HepG2 (cell line): ENCODE measurements around the gene FAM83E. TPM values are rescaled to one million over a fixed set of nuclear protein-coding genes. Genes with fewer than 3 reads are reported as not detected.

Experiments used
- AGO1 ChIP-seq: fragments of 200-400 bp; formaldehyde crosslinking; IDR thresholded peaks from 2 replicates; pipeline ENCODE4 v1.6.1; 2017; ENCODE audit warnings: mild to moderate bottlenecking, low read depth, low read length, moderate library complexity; ENCODE audit not compliant: poor library complexity, severe bottlenecking
- ATAD3A ChIP-seq: sonication (generic); formaldehyde crosslinking; IDR thresholded peaks from 2 replicates; pipeline ENCODE4 v1.4.0; 2020; ENCODE audit warnings: missing genetic modification reagents
- CEBPB ChIP-seq: IDR thresholded peaks from 2 replicates; pipeline ENCODE4 v1.6.1; 2011; ENCODE audit warnings: low read depth, low read length, improper control_type of control experiment, borderline replicate concordance
- FOSL1 ChIP-seq: sonication (generic); formaldehyde crosslinking; IDR thresholded peaks from 2 replicates; pipeline ENCODE4 v1.9.0; 2021; ENCODE audit warnings: missing genetic modification reagents, borderline replicate concordance
- ISL2 ChIP-seq: sonication (generic); formaldehyde crosslinking; IDR thresholded peaks from 2 replicates; pipeline ENCODE4 v1.5.0; 2020; ENCODE audit warnings: missing genetic modification reagents
- MZF1 ChIP-seq: sonication (generic); formaldehyde crosslinking; IDR thresholded peaks from 2 replicates; pipeline ENCODE4 v1.8.1; 2023; ENCODE audit warnings: mild to moderate bottlenecking, missing genetic modification reagents, borderline replicate concordance
- PAF1 ChIP-seq: IDR thresholded peaks from 2 replicates; pipeline ENCODE4 v1.6.1; 2016; ENCODE audit warnings: missing genetic modification reagents, missing compliant biosample characterization
- SIN3B ChIP-seq: fragments of 150-350 bp; IDR thresholded peaks from 2 replicates; pipeline ENCODE4 v1.6.1; 2014; ENCODE audit warnings: low read length
- ZNF225 ChIP-seq: sonication (generic); formaldehyde crosslinking; IDR thresholded peaks from 2 replicates; pipeline ENCODE4 v1.4.0; 2020; ENCODE audit warnings: mild to moderate bottlenecking, missing genetic modification reagents
- ZNF263 ChIP-seq: sonication (generic); formaldehyde crosslinking; IDR thresholded peaks from 2 replicates; pipeline ENCODE4 v1.4.0; 2020; ENCODE audit warnings: missing genetic modification reagents
- ZNF563 ChIP-seq: sonication (generic); formaldehyde crosslinking; IDR thresholded peaks from 2 replicates; pipeline ENCODE4 v1.8.0; 2022; ENCODE audit warnings: mild to moderate bottlenecking, moderate library complexity, missing genetic modification reagents
- ZNF572 ChIP-seq: sonication (generic); formaldehyde crosslinking; IDR thresholded peaks from 2 replicates; pipeline ENCODE4 v1.5.1; 2020; ENCODE audit warnings: mild to moderate bottlenecking, missing genetic modification reagents
- polyA plus RNA-seq, 8 experiments: library from polyadenylated mRNA; depleted of rRNA in 3 of 8; stranded (reverse) in 7 of 8; unstranded in 1 of 8; fragments of >200 nt; fragmentation: Illumina TruSeq in 4 of 8; extraction: Trizol in 4 of 8; gene quantifications; 2 replicates each; pipeline versions ENCODE4 v1.2.1 to v1.2.3, GENCODE V29; 2011 to 2016; ENCODE audit warnings: low read depth in 4 of 8, missing spikeins in 1 of 8, mixed read lengths in 1 of 8; ENCODE audit not compliant: insufficient read depth in 1 of 8
- total RNA-seq, 5 experiments: library from RNA; depleted of rRNA; stranded (reverse); fragments of >200 nt; fragmentation: Illumina TruSeq; extraction: Trizol; gene quantifications; 2 replicates each; pipeline ENCODE4 v1.2.3, GENCODE V29; 2016; ENCODE audit warnings: low read depth in 1 of 5
- TF ChIP-seq, protein P1 (sequence below): sonication (generic); formaldehyde crosslinking; IDR thresholded peaks from 2 replicates; pipeline ENCODE4 v1.5.0; 2020; ENCODE audit warnings: missing genetic modification reagents
- TF ChIP-seq, protein P2 (sequence below): sonication (generic); formaldehyde crosslinking; conservative IDR thresholded peaks from 2 replicates; pipeline ENCODE4 v1.5.0; 2020; ENCODE audit warnings: missing genetic modification reagents
- TF ChIP-seq, protein P3 (sequence below): fragments of 450-650 bp; IDR thresholded peaks from 2 replicates; pipeline ENCODE4 v1.6.1; 2017; ENCODE audit warnings: mild to moderate bottlenecking

Gene FAM83E
- total and polyA plus RNA-seq, 2 of the 13 experiments (the other 11 are each of a cell fraction or from before 2014, with no cell fraction given) = 0.18 to 0.60 TPM

DNA sequence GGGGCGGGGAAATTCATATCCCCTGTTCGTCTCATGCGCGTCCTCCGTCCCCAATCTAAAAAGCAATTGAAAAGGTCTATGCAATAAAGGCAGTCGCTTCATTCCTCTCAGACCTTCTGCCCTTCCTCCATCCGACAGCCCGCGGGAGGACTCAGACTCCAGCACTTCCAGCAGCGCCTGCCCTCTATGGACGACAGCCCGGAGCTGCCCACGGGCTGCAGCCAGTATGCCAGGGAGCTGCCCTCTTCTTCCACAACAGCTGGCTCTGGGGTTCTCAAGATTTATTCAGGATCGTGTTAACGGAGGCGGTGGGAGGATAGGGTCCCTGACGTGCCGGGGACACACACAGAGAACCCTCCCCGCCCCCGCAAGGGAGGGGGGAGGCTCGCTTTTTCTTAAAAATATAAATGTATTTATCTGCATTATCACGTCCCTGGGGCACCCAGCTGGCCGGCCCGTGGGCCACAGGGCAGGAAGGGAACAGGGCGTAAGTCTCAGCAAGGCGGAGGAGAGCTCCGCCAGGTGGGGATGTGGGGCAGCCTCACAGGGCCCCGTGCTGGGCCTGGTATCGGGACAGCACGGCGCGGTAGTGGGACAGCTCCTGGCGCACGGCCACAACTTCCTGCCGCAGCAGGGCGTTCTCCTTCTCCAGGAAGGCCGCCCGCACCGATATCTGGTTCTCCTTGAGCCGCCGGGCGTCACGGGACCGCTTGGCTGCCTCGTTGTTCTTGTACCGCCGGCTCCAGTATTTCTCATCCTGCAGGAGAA is 15.6 kb upstream of the FAM83E start (continued):
- TF ChIP-seq, protein P1, sequence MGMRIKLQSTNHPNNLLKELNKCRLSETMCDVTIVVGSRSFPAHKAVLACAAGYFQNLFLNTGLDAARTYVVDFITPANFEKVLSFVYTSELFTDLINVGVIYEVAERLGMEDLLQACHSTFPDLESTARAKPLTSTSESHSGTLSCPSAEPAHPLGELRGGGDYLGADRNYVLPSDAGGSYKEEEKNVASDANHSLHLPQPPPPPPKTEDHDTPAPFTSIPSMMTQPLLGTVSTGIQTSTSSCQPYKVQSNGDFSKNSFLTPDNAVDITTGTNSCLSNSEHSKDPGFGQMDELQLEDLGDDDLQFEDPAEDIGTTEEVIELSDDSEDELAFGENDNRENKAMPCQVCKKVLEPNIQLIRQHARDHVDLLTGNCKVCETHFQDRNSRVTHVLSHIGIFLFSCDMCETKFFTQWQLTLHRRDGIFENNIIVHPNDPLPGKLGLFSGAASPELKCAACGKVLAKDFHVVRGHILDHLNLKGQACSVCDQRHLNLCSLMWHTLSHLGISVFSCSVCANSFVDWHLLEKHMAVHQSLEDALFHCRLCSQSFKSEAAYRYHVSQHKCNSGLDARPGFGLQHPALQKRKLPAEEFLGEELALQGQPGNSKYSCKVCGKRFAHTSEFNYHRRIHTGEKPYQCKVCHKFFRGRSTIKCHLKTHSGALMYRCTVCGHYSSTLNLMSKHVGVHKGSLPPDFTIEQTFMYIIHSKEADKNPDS (CRISPR knock-in tag) = no peak
- no peak for TF ChIP-seq ZNF225 (CRISPR knock-in tag)
- TF ChIP-seq ZNF263 (CRISPR knock-in tag) = no peak
- TF ChIP-seq, protein P2, sequence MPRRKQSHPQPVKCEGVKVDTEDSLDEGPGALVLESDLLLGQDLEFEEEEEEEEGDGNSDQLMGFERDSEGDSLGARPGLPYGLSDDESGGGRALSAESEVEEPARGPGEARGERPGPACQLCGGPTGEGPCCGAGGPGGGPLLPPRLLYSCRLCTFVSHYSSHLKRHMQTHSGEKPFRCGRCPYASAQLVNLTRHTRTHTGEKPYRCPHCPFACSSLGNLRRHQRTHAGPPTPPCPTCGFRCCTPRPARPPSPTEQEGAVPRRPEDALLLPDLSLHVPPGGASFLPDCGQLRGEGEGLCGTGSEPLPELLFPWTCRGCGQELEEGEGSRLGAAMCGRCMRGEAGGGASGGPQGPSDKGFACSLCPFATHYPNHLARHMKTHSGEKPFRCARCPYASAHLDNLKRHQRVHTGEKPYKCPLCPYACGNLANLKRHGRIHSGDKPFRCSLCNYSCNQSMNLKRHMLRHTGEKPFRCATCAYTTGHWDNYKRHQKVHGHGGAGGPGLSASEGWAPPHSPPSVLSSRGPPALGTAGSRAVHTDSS (CRISPR knock-in tag) = no peak
- no peak for TF ChIP-seq ZNF572
- TF ChIP-seq ISL2 (CRISPR knock-in tag) = no peak
- TF ChIP-seq AGO1 = peak; percentile 62
- no peak for TF ChIP-seq SIN3B
- no peak for TF ChIP-seq ZNF563 (CRISPR knock-in tag)
- no peak for TF ChIP-seq CEBPB
- TF ChIP-seq FOSL1 = no peak
- TF ChIP-seq, protein P3, sequence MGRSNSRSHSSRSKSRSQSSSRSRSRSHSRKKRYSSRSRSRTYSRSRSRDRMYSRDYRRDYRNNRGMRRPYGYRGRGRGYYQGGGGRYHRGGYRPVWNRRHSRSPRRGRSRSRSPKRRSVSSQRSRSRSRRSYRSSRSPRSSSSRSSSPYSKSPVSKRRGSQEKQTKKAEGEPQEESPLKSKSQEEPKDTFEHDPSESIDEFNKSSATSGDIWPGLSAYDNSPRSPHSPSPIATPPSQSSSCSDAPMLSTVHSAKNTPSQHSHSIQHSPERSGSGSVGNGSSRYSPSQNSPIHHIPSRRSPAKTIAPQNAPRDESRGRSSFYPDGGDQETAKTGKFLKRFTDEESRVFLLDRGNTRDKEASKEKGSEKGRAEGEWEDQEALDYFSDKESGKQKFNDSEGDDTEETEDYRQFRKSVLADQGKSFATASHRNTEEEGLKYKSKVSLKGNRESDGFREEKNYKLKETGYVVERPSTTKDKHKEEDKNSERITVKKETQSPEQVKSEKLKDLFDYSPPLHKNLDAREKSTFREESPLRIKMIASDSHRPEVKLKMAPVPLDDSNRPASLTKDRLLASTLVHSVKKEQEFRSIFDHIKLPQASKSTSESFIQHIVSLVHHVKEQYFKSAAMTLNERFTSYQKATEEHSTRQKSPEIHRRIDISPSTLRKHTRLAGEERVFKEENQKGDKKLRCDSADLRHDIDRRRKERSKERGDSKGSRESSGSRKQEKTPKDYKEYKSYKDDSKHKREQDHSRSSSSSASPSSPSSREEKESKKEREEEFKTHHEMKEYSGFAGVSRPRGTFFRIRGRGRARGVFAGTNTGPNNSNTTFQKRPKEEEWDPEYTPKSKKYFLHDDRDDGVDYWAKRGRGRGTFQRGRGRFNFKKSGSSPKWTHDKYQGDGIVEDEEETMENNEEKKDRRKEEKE = no peak
- no peak for TF ChIP-seq ATAD3A (CRISPR knock-in tag)
- TF ChIP-seq PAF1 (CRISPR knock-in tag) = no peak
- no peak for TF ChIP-seq MZF1 (CRISPR knock-in tag)
